ENCODE results near the gene SLC35F3. TPM values are rescaled to one million over a fixed set of nuclear protein-coding genes. Genes with fewer than 3 reads are reported as not detected.

SLC35F3 gene
- total RNA-seq, 3 donors from 2014 or later = 0.17 to 0.89 (median 0.20) TPM

GRCh38 chr1:234321231-234321630, 416.8 kb downstream of the SLC35F3 start:
- DNase-seq = no peak
- intact Hi-C loops (cut with DNase I, micrococcal nuclease) = loop anchor here in 1 of 2 donors (10.0 kb wide), 1 partner anchor 206 kb away; no protein-coding TSS in a partner anchor

GRCh38 chr1:234322097-234322496, 417.6 kb downstream of the SLC35F3 start:
- no peak overlapping the region for H3K4me3 ChIP-seq
- H3K36me3 ChIP-seq (ENCODE audit: low read depth) = no peaks in the 10 kb centered on the region
- intact Hi-C loops (cut with DNase I, micrococcal nuclease) = loop anchor here in 1 of 2 donors (10.0 kb wide), 1 partner anchor 207 kb away; no protein-coding TSS in a partner anchor
- no peak for ATAC-seq
- no peak for TF ChIP-seq CTCF (IDR thresholded peaks at IDR 0.05)
- H3K4me1 ChIP-seq (ENCODE audit: low read depth) = no peaks in the 10 kb centered on the region
- no peaks in the 10 kb centered on the region for H3K9me3 ChIP-seq
- DNase-seq = no peak

More at GRCh38 chr1:234321231-234321630, 416.8 kb downstream of the SLC35F3 start:
- no peak overlapping the region for H3K4me3 ChIP-seq
- H3K4me1 ChIP-seq (ENCODE audit: low read depth) = no peaks in the 10 kb centered on the region
- ATAC-seq = no peak
- no peaks in the 10 kb centered on the region for H3K36me3 ChIP-seq (ENCODE audit: low read depth)
- H3K9me3 ChIP-seq = no peaks in the 10 kb centered on the region
- no peak for TF ChIP-seq CTCF (IDR thresholded peaks at IDR 0.05)

GRCh38 chr1:234322979-234323378, 418.5 kb downstream of the SLC35F3 start:
- TF ChIP-seq CTCF (IDR thresholded peaks at IDR 0.05) = no peak
- Histone ChIP-seq H3K4me1 (ENCODE audit: low read depth) (no peaks in the 10 kb centered on the region), H3K36me3 (ENCODE audit: low read depth) (no peaks in the 10 kb centered on the region), H3K9me3 (no peaks in the 10 kb centered on the region), H3K4me3 (no peak overlapping the region)
- DNase-seq = peak in 2 of 3 donors; percentile 51 to 54
- ATAC-seq = peak; percentile 60
- intact Hi-C loops (cut with DNase I, micrococcal nuclease) = loop anchor here in 1 of 2 donors (10.0 kb wide), 1 partner anchor 208 kb away; no protein-coding TSS in a partner anchor

GRCh38 chr1:234324821-234325220, 420.3 kb downstream of the SLC35F3 start:
- intact Hi-C loops (cut with DNase I, micrococcal nuclease) = loop anchor here in 1 of 2 donors (10.0 kb wide), 1 partner anchor 210 kb away; no protein-coding TSS in a partner anchor
- TF ChIP-seq CTCF (IDR thresholded peaks at IDR 0.05) = no peak
- no peak for ATAC-seq

GRCh38 chr1:234325878-234326496, 421.5 kb downstream of the SLC35F3 start:
- TF ChIP-seq CTCF (IDR thresholded peaks at IDR 0.05) = no peak
- ATAC-seq = no peak
- no peak for DNase-seq
- no peaks in the 10 kb centered on the region for H3K4me1 ChIP-seq (ENCODE audit: low read depth)
- H3K4me3 ChIP-seq = no peak overlapping the region
- no peaks in the 10 kb centered on the region for H3K36me3 ChIP-seq (ENCODE audit: low read depth)
- H3K9me3 ChIP-seq = no peaks in the 10 kb centered on the region
- intact Hi-C loops (cut with DNase I, micrococcal nuclease) = loop anchor here in 1 of 2 donors (10.0 kb wide), 1 partner anchor 211 kb away; no protein-coding TSS in a partner anchor

More at GRCh38 chr1:234324821-234325220, 420.3 kb downstream of the SLC35F3 start:
- no peak for DNase-seq
- no peaks in the 10 kb centered on the region for H3K36me3 ChIP-seq (ENCODE audit: low read depth)
- no peaks in the 10 kb centered on the region for H3K4me1 ChIP-seq (ENCODE audit: low read depth)
- H3K9me3 ChIP-seq = no peaks in the 10 kb centered on the region
- no peak overlapping the region for H3K4me3 ChIP-seq
